ENCODE data around the gene LRP10. TPM values are rescaled to one million over a fixed set of nuclear protein-coding genes. Genes with fewer than 3 reads are reported as not detected.

The LRP10 gene
- total RNA-seq, 1 experiment from 2014 or later, result 78.3 TPM

GRCh38 chr14:22923746-22924145 is 52.2 kb downstream of the LRP10 start:
- Histone ChIP-seq H3K36me3 (ENCODE audit: control insufficient read depth, insufficient read depth, low read length) (peaks cover 13% of the 10 kb centered on the region), H3K27me3 (ENCODE audit: control insufficient read depth, insufficient read depth, low read length) (no peaks in the 10 kb centered on the region), H3K4me3 (ENCODE audit: low read depth in 2 of 2, low read length in 2 of 2) (no peak overlapping the region), H3K27ac (ENCODE audit: low read length) (no peak overlapping the region), H3K4me1 (ENCODE audit: control insufficient read depth, insufficient read depth, low read length) (peaks cover 14% of the 10 kb centered on the region), H3K9me3 (ENCODE audit: control insufficient read depth, insufficient read depth, low read depth, low read length) (no peaks in the 10 kb centered on the region)
- ATAC-seq (no peak), DNase-seq (ENCODE audit: low read depth, low spot score) (no peak)
- no TSS peak for BruUV-seq (replicated peaks)
- TF ChIP-seq CTCF (IDR thresholded peaks at IDR 0.05) (no peak), TCF7L2 (IDR thresholded peaks at IDR 0.05; ENCODE audit: low read depth, low read length) (no peak), SIN3A (IDR thresholded peaks at IDR 0.05; ENCODE audit: borderline replicate concordance, insufficient read depth, low read depth, low read length) (no peak), POLR2AphosphoS5 (IDR thresholded peaks at IDR 0.05; ENCODE audit: low read depth, low read length) (no peak), REST (IDR thresholded peaks at IDR 0.05; ENCODE audit: insufficient read depth in 1 of 2, low read depth in 2 of 2, low read length in 1 of 2) (no peak)
- intact Hi-C loops (cut with micrococcal nuclease; ENCODE audit: unreplicated experiment) (no loop called here), in situ Hi-C loops (cut with HindIII; ENCODE audit: low pct_unique_long_range_greater_than_20kb, low sequenced_read_pairs) (no loop called here)
- ChIA-PET CTCF (no interaction called here), POLR2A (no interaction called here)

- Histone ChIP-seq H3K4me3 (ENCODE audit: low read depth in 2 of 2, low read length in 2 of 2) (no peak overlapping the region), H3K4me1 (ENCODE audit: control insufficient read depth, insufficient read depth, low read length) (peaks cover 9% of the 10 kb centered on the region), H3K9me3 (ENCODE audit: control insufficient read depth, insufficient read depth, low read depth, low read length) (no peaks in the 10 kb centered on the region), H3K36me3 (ENCODE audit: control insufficient read depth, insufficient read depth, low read length) (peaks cover 13% of the 10 kb centered on the region), H3K27me3 (ENCODE audit: control insufficient read depth, insufficient read depth, low read length) (no peaks in the 10 kb centered on the region), H3K27ac (ENCODE audit: low read length) (no peak overlapping the region)
- CTCF ChIA-PET, result no interaction called here
- ATAC-seq, result no peak
- no peak for DNase-seq (ENCODE audit: low read depth, low spot score)
- intact Hi-C loops (cut with micrococcal nuclease; ENCODE audit: unreplicated experiment), result no loop called here
- POLR2A ChIA-PET, result no interaction called here
- BruUV-seq (replicated peaks), result no TSS peak
- in situ Hi-C loops (cut with HindIII; ENCODE audit: low pct_unique_long_range_greater_than_20kb, low sequenced_read_pairs), result no loop called here
- TF ChIP-seq POLR2AphosphoS5 (IDR thresholded peaks at IDR 0.05; ENCODE audit: low read depth, low read length), result no peak
- no peak for TF ChIP-seq SIN3A (IDR thresholded peaks at IDR 0.05; ENCODE audit: borderline replicate concordance, insufficient read depth, low read depth, low read length)
- no peak for TF ChIP-seq REST (IDR thresholded peaks at IDR 0.05; ENCODE audit: insufficient read depth in 1 of 2, low read depth in 2 of 2, low read length in 1 of 2)
- TF ChIP-seq CTCF (IDR thresholded peaks at IDR 0.05), result no peak
- TF ChIP-seq TCF7L2 (IDR thresholded peaks at IDR 0.05; ENCODE audit: low read depth, low read length), result no peak
Observed at GRCh38 chr14:22925513-22925912, 54.0 kb downstream of the LRP10 start.

All from Panc1 (cell line).